Measurements from ENCODE around the gene CRIP2. TPM values are rescaled to one million over a fixed set of nuclear protein-coding genes. Genes with fewer than 3 reads are reported as not detected.

CRIP2 gene
- total RNA-seq, 1 donor from 2014 or later = 0.37 TPM

DNA sequence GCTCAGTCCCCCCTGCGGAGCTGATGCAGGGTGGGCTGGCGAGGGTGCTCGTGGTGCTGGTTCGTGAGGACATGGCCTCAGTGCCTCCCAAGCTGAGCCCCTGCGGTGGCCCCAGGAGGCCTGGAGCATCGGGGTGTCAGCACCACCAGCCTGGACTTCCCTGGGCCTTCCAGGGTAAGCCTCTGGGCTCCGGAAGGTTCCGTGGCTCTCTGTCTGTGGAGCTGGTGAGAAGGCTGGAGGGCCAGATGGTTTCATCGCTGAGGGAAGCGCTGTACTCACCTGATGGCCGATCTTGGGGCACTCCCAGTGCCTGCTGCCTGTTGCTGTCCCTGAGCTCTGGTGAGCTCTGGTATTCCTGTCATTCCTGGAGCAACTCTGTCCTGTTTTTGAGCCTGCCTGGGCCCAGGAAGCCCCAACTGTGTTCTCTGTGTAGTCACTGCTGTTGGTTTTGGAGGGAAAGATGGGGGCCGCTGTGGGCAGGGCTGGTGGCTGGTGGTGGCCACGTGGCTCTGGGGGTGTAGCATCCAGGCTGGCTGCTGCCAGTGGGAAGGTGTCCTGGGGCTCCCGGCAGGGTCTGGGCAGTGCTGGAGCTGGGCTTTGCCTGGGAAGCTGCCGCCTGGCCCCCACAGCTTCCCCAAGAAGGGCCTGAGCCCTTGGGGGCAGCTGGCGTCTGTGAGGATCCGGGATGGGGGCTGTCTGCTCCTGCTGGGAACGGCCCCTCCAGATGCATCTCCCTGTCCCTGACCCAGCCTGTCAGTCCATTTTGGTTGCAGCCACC lies 36.7 kb upstream of the CRIP2 start:
- intact Hi-C loops (cut with micrococcal nuclease) = no loop called here
- no peak overlapping the region for H3K4me3 Mint-ChIP-seq
- H3K9me3 Mint-ChIP-seq = no peaks in the 10 kb centered on the region

DNA sequence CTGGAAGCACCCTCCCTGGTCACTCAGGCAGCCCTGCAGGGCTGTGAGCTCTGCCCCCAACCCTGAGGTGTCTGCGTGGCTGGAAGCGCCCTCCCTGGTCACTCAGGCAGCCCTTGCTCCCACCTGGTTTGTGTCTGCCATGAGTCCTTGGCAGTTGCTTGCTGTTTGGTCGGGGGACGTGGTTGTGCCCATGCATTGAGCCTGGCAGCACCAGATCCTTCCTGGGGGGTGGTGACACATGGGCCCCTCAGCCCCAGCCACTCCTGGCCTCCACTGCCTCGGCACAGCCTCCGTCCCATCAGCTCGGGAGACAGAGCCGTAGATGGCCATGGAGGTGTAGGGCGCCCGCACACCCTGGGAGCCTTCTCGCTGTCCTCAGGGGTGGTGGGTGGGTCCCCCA lies 35.4 kb upstream of the CRIP2 start:
- Mint-ChIP-seq H3K27me3 (no peaks in the 10 kb centered on the region), H3K9me3 (no peaks in the 10 kb centered on the region), H3K36me3 (ENCODE audit: low read depth) (peaks cover 17% of the 10 kb centered on the region), H3K4me1 (peaks cover 4% of the 10 kb centered on the region), H3K27ac (no peak overlapping the region), H3K4me3 (no peak overlapping the region)
- intact Hi-C loops (cut with micrococcal nuclease) = no loop called here
- no peak for DNase-seq

More for the DNA sequence above, 36.7 kb upstream of the CRIP2 start:
- no peak for DNase-seq
- Mint-ChIP-seq H3K4me1 (peaks cover 4% of the 10 kb centered on the region), H3K27me3 (no peaks in the 10 kb centered on the region), H3K36me3 (ENCODE audit: low read depth) (peaks cover 14% of the 10 kb centered on the region), H3K27ac (no peak overlapping the region)

DNA sequence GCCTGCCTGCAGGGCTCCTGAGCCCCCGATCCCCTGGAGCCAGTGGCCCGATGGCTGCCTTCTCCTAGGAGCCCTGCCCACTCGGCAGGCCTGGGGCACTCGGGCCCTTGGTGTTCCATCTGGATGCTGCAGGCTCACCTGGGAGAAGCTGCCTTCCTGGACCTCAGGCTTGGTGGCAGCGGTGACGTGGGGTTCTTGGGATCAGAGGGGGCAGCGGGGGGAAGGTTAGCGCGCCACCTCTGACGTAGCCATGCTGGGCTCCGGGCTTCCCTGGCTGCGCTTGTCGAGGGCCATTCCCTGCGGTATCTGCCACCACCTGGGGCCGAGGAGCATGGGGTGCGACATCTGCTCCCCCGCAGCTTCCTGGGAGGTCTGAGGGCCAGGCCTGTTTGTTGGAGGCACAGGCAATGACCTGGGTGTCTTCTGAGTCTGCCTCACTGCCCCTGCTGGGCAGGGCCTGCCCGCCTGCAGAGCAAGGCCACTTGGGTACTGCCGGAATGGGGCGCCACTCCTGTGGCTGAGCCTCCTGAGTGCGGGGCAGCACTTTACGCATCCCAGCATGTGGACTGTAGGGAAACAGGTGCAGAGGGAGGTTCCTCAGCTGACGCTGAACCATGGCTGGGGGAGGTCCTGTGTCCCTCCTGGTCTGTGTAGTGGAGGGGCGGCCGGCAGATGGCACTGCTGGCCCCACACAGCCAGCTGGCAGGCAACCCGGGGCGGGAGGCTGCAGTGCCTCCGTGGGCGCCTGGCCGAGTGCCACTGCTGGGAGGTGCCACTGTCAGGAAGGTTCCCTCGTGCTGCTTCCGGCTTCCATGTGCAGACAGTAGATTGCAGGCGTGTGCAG lies 34.7 kb upstream of the CRIP2 start:
- Mint-ChIP-seq H3K4me3 (no peak overlapping the region), H3K9me3 (no peaks in the 10 kb centered on the region), H3K36me3 (ENCODE audit: low read depth) (peaks cover 16% of the 10 kb centered on the region), H3K27me3 (no peaks in the 10 kb centered on the region), H3K4me1 (peaks cover 2% of the 10 kb centered on the region), H3K27ac (no peak overlapping the region)
- no peak for DNase-seq
- intact Hi-C loops (cut with micrococcal nuclease) = no loop called here

DNA sequence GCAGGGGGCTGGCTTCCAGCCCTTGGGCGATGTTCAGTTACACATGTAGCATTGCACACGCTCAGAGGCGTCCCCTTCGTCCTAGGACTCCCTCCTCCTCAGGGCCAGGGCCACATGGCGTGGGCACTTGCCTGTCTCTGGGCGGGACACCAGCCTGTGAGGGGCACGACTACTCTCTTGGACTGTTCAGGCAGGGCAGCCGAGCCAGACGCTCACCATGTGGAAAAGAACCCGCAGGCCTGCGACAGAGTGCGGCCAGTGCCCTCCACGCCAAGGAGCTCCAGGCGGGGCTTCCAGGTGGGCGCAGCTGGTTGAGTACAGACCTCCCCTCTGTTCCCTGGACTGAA lies 34.1 kb upstream of the CRIP2 start:
- Mint-ChIP-seq H3K4me1 (no peaks in the 10 kb centered on the region), H3K27me3 (no peaks in the 10 kb centered on the region), H3K36me3 (ENCODE audit: low read depth) (peaks cover 14% of the 10 kb centered on the region), H3K4me3 (no peak overlapping the region), H3K27ac (no peak overlapping the region), H3K9me3 (no peaks in the 10 kb centered on the region)
- no peak for DNase-seq
- intact Hi-C loops (cut with micrococcal nuclease) = no loop called here

- Mint-ChIP-seq H3K4me3 (no peak overlapping the region), H3K27me3 (no peaks in the 10 kb centered on the region), H3K9me3 (no peaks in the 10 kb centered on the region), H3K36me3 (ENCODE audit: low read depth) (peaks cover 12% of the 10 kb centered on the region), H3K27ac (no peak overlapping the region), H3K4me1 (no peaks in the 10 kb centered on the region)
- DNase-seq = no peak
- intact Hi-C loops (cut with micrococcal nuclease) = no loop called here
Observed at GRCh38 chr14:105440992-105441391, 33.6 kb upstream of the CRIP2 start.

GRCh38 chr14:105442125-105442524 lies 32.5 kb upstream of the CRIP2 start:
- Mint-ChIP-seq H3K9me3 (no peaks in the 10 kb centered on the region), H3K27ac (no peak overlapping the region)

DNA sequence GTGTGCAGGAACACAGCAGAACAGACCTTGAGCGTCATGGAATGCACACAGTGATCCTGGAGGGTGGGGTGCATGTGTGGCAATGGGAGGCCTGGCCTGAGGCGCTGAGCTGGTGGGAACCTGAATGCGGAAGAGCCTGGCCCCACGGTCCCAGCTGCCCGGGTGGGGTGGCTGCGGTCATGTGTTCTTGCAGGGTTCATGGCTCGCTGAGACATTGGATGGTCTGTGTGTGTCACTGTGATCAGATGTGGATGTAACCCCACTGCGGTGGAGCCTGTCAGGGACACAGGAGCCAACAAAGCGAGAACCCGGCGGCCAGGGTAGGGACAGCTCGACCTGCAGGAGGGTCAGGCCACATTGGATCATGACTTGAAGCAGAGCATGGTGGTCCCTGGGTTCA lies 31.8 kb upstream of the CRIP2 start:
- Mint-ChIP-seq H3K4me3 (no peak overlapping the region), H3K9me3 (no peaks in the 10 kb centered on the region), H3K4me1 (no peaks in the 10 kb centered on the region), H3K36me3 (ENCODE audit: low read depth) (peaks cover 12% of the 10 kb centered on the region), H3K27ac (no peak overlapping the region), H3K27me3 (no peaks in the 10 kb centered on the region)
- intact Hi-C loops (cut with micrococcal nuclease) = no loop called here
- DNase-seq = no peak

More at GRCh38 chr14:105442125-105442524, 32.5 kb upstream of the CRIP2 start:
- Mint-ChIP-seq H3K4me3 (no peak overlapping the region), H3K36me3 (ENCODE audit: low read depth) (peaks cover 12% of the 10 kb centered on the region), H3K27me3 (no peaks in the 10 kb centered on the region), H3K4me1 (no peaks in the 10 kb centered on the region)
- intact Hi-C loops (cut with micrococcal nuclease) = no loop called here
- no peak for DNase-seq

DNA sequence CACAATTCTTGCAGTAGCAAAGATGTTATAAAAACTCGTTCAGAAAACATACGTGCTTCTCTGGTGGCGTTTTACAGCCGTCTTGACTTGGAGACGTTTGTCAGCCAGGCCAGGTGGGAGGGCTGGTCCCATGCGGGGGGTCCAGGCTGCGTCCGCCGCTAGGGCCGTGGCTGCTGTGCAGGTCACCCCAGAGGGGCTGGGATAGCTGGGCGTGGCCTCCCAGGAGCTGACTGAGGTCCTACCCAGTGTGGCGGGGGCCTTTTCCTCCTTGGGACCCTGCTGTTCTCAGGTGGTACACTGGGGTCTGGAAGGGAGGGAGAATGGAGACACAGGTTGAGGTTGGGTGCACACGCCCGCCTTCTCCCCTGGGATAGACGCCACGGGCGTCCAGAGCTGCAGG lies 29.8 kb upstream of the CRIP2 start:
- Mint-ChIP-seq H3K27me3 (no peaks in the 10 kb centered on the region), H3K36me3 (ENCODE audit: low read depth) (peaks cover 10% of the 10 kb centered on the region)
- intact Hi-C loops (cut with micrococcal nuclease) = no loop called here

GRCh38 chr14:105445290-105445689 lies 29.3 kb upstream of the CRIP2 start:
- Mint-ChIP-seq H3K9me3 (no peaks in the 10 kb centered on the region), H3K27me3 (no peaks in the 10 kb centered on the region), H3K27ac (no peak overlapping the region), H3K4me3 (no peak overlapping the region), H3K36me3 (ENCODE audit: low read depth) (peaks cover 12% of the 10 kb centered on the region), H3K4me1 (no peaks in the 10 kb centered on the region)
- no peak for DNase-seq
- intact Hi-C loops (cut with micrococcal nuclease) = no loop called here

More for the DNA sequence above, 29.8 kb upstream of the CRIP2 start:
- Mint-ChIP-seq H3K4me1 (no peaks in the 10 kb centered on the region), H3K9me3 (no peaks in the 10 kb centered on the region), H3K27ac (no peak overlapping the region), H3K4me3 (no peak overlapping the region)
- no peak for DNase-seq

GRCh38 chr14:105445901-105446845 lies 28.4 kb upstream of the CRIP2 start:
- no peaks in the 10 kb centered on the region for H3K9me3 Mint-ChIP-seq
- intact Hi-C loops (cut with micrococcal nuclease) = no loop called here
- H3K27me3 Mint-ChIP-seq = no peaks in the 10 kb centered on the region
- peaks cover 13% of the 10 kb centered on the region for H3K36me3 Mint-ChIP-seq (ENCODE audit: low read depth)
- no peak overlapping the region for H3K27ac Mint-ChIP-seq
- H3K4me1 Mint-ChIP-seq = no peaks in the 10 kb centered on the region
- H3K4me3 Mint-ChIP-seq = no peak overlapping the region
- DNase-seq = no peak

GRCh38 chr14:105446971-105447370 lies 27.6 kb upstream of the CRIP2 start:
- no peak overlapping the region for H3K27ac Mint-ChIP-seq
- no peaks in the 10 kb centered on the region for H3K9me3 Mint-ChIP-seq
- intact Hi-C loops (cut with micrococcal nuclease) = no loop called here
- no peak for DNase-seq
- peaks cover 10% of the 10 kb centered on the region for H3K36me3 Mint-ChIP-seq (ENCODE audit: low read depth)
- H3K4me1 Mint-ChIP-seq = no peaks in the 10 kb centered on the region
- no peaks in the 10 kb centered on the region for H3K27me3 Mint-ChIP-seq
- no peak overlapping the region for H3K4me3 Mint-ChIP-seq

- intact Hi-C loops (cut with micrococcal nuclease) = no loop called here
- DNase-seq = no peak
- Mint-ChIP-seq H3K9me3 (no peaks in the 10 kb centered on the region), H3K27ac (no peak overlapping the region), H3K4me3 (no peak overlapping the region), H3K4me1 (no peaks in the 10 kb centered on the region), H3K27me3 (no peaks in the 10 kb centered on the region), H3K36me3 (ENCODE audit: low read depth) (peaks cover 6% of the 10 kb centered on the region)
Observed at GRCh38 chr14:105447651-105448640, 26.7 kb upstream of the CRIP2 start.

- intact Hi-C loops (cut with micrococcal nuclease) = no loop called here
- no peaks in the 10 kb centered on the region for H3K27me3 Mint-ChIP-seq
- H3K4me3 Mint-ChIP-seq = no peak overlapping the region
- DNase-seq = peak; percentile 90
- H3K4me1 Mint-ChIP-seq = no peaks in the 10 kb centered on the region
- no peak overlapping the region for H3K27ac Mint-ChIP-seq
- no peaks in the 10 kb centered on the region for H3K9me3 Mint-ChIP-seq
- H3K36me3 Mint-ChIP-seq (ENCODE audit: low read depth) = peaks cover 7% of the 10 kb centered on the region
Observed at GRCh38 chr14:105448706-105449111, 25.9 kb upstream of the CRIP2 start.

Data from activated CD4-positive, alpha-beta T cell treated with anti-CD3 and anti-CD28 coated beads, Interleukin-2, amount 10 ng/mL, durations not matched to agents 24 days and 14 days (primary cell).